Caco-2 (cell line): Measurements from ENCODE around the gene TRPM8. TPM values are rescaled to one million over a fixed set of nuclear protein-coding genes. Genes with fewer than 3 reads are reported as not detected.

Experiments
- BruUV-seq: library from RNA; stranded (reverse); fragments of 400-500 nt; replicated peaks from 2 replicates; lab custom pipeline; 2021; lab: Mats Ljungman, UMichigan
- CTCF ChIA-PET: fragments of 300-600 bp; sonication (Branson Sonifier 250); formaldehyde crosslinking; loops from one replicate; lab custom pipeline; 2022; ENCODE audit warnings: antibody characterized with exemption; lab: Charles Lee
- POLR2A ChIA-PET: fragments of 300-600 bp; sonication (Branson Sonifier 250); formaldehyde crosslinking; loops from one replicate; lab custom pipeline; 2022; ENCODE audit warnings: antibody characterized with exemption; lab: Charles Lee
- DNase-seq, 2 experiments: peaks; one replicate each; pipeline versions ENCODE4 v3.0.0 to v3.0.0-alpha.2; 2020 to 2022
- H3K27me3 ChIP-seq: replicated peaks from 2 replicates; pipeline ENCODE4 v1.6.0; 2011; ENCODE audit warnings: low read length; ENCODE audit not compliant: control insufficient read depth, insufficient read depth
- H3K36me3 ChIP-seq: 2 replicates; pipeline ENCODE4 v1.5.1; 2011; ENCODE audit warnings: low read length; ENCODE audit not compliant: control insufficient read depth, insufficient read depth
- H3K4me1 ChIP-seq: fragments of 250-450 bp; sonication (Bioruptor Pico); 2 replicates; pipeline ENCODE4 v1.5.1; 2020; ENCODE audit warnings: mild to moderate bottlenecking
- H3K4me3 ChIP-seq: 2 replicates; pipeline ENCODE4 v1.5.1; 2011; ENCODE audit warnings: low read depth, mild to moderate bottlenecking, control low read depth, low read length
- H3K9me3 ChIP-seq: fragments of 250-450 bp; sonication (Bioruptor Pico); 2 replicates; pipeline ENCODE4 v1.5.1; 2020; ENCODE audit warnings: mild to moderate bottlenecking, moderate library complexity
- H3K27ac Mint-ChIP-seq: one replicate; pipeline ENCODE4 v1.8.0; 2022; ENCODE audit warnings: mixed read lengths; ENCODE audit not compliant: unreplicated experiment
- H3K27me3 Mint-ChIP-seq: one replicate; pipeline ENCODE4 v1.8.0; 2022; ENCODE audit warnings: mixed read lengths; ENCODE audit not compliant: insufficient read depth, unreplicated experiment
- H3K36me3 Mint-ChIP-seq: one replicate; pipeline ENCODE4 v1.8.0; 2022; ENCODE audit warnings: mild to moderate bottlenecking, mixed read lengths; ENCODE audit not compliant: insufficient read depth, unreplicated experiment
- H3K4me1 Mint-ChIP-seq: one replicate; pipeline ENCODE4 v1.8.0; 2022; ENCODE audit warnings: low read depth, mixed read lengths; ENCODE audit not compliant: unreplicated experiment
- H3K4me3 Mint-ChIP-seq: one replicate; pipeline ENCODE4 v1.8.0; 2022; ENCODE audit warnings: mild to moderate bottlenecking, moderate library complexity, mixed read lengths; ENCODE audit not compliant: unreplicated experiment
- H3K9me3 Mint-ChIP-seq: one replicate; pipeline ENCODE4 v1.8.0; 2022; ENCODE audit warnings: mixed read lengths; ENCODE audit not compliant: unreplicated experiment
- CTCF ChIP-seq, 2 experiments: fragments of 200-600 bp in 1 of 2; IDR thresholded peaks; 1 replicate in 1 of 2; 2 replicates in 1 of 2; pipeline versions ENCODE4 v1.5.1 to v1.8.0; 2011 to 2022; ENCODE audit warnings: antibody characterized with exemption in 1 of 2, control low read depth in 1 of 2, inconsistent platforms in 1 of 2, low read depth in 1 of 2, low read length in 1 of 2, mild to moderate bottlenecking in 1 of 2, moderate library complexity in 1 of 2; ENCODE audit not compliant: insufficient read depth in 1 of 2, severe bottlenecking in 1 of 2, unreplicated experiment in 1 of 2
- intact Hi-C: fragments of 100-400 bp; cut with micrococcal nuclease; formaldehyde crosslinking; loops from one replicate; pipeline ENCODE4 v1.10.0; 2022; ENCODE audit not compliant: unreplicated experiment
- total RNA-seq: library from RNA; stranded (reverse); gene quantifications from 2 replicates; pipeline ENCODE4 v1.2.3, GENCODE V29; 2022

TRPM8 gene
- total RNA-seq, 1 experiment from 2014 or later: not detected

GRCh38 chr2:233901884-233902283, 15.3 kb upstream of the TRPM8 start:
- no peak for TF ChIP-seq CTCF (IDR thresholded peaks at IDR 0.05; ENCODE audit: insufficient read depth in 1 of 2, low read depth in 1 of 2, low read length in 1 of 2, severe bottlenecking in 1 of 2, unreplicated experiment in 1 of 2)
- BruUV-seq: no TSS peak
- POLR2A ChIA-PET: no interaction called here
- Mint-ChIP-seq H3K9me3 (no peaks in the 10 kb centered on the region), H3K4me1 (no peaks in the 10 kb centered on the region), H3K36me3 (no peaks in the 10 kb centered on the region), H3K27me3 (peaks cover 24% of the 10 kb centered on the region), H3K27ac (no peak overlapping the region), H3K4me3 (no peak overlapping the region)
- Histone ChIP-seq H3K4me1 (no peaks in the 10 kb centered on the region), H3K4me3 (no peak overlapping the region), H3K9me3 (no peaks in the 10 kb centered on the region), H3K36me3 (no peaks in the 10 kb centered on the region), H3K27me3 (no peaks in the 10 kb centered on the region)
- DNase-seq: no peak
- intact Hi-C loops: no loop called here
- CTCF ChIA-PET: no interaction called here

DNA sequence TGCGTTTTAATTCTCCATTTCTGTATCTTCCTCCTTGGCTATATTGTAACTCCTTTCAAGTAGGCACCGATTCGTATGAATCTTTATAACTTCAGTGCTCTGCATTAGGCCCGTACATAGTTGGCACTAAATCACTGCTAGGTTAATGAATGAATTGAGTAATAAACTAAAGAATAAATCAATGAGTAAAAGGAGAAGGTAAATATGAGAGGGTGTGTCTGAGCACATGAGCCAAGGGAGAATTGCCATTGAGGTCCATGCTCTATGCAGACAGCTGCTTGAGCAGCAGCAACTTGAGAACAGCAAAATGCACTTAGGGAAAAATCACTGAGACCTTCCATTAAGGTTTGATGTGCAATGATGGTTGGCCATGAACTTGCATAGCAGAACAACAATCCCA, 11.2 kb upstream of the TRPM8 start:
- Histone ChIP-seq H3K4me1 (no peaks in the 10 kb centered on the region), H3K36me3 (no peaks in the 10 kb centered on the region), H3K9me3 (no peaks in the 10 kb centered on the region), H3K4me3 (no peak overlapping the region), H3K27me3 (no peaks in the 10 kb centered on the region)
- TF ChIP-seq CTCF (IDR thresholded peaks at IDR 0.05; ENCODE audit: insufficient read depth in 1 of 2, low read depth in 1 of 2, low read length in 1 of 2, severe bottlenecking in 1 of 2, unreplicated experiment in 1 of 2): no peak
- DNase-seq: no peak
- Mint-ChIP-seq H3K4me3 (no peak overlapping the region), H3K9me3 (no peaks in the 10 kb centered on the region), H3K27me3 (peaks cover 30% of the 10 kb centered on the region), H3K36me3 (no peaks in the 10 kb centered on the region), H3K27ac (no peak overlapping the region), H3K4me1 (no peaks in the 10 kb centered on the region)
- POLR2A ChIA-PET: no interaction called here
- CTCF ChIA-PET: no interaction called here
- intact Hi-C loops: no loop called here
- BruUV-seq: no TSS peak

DNA sequence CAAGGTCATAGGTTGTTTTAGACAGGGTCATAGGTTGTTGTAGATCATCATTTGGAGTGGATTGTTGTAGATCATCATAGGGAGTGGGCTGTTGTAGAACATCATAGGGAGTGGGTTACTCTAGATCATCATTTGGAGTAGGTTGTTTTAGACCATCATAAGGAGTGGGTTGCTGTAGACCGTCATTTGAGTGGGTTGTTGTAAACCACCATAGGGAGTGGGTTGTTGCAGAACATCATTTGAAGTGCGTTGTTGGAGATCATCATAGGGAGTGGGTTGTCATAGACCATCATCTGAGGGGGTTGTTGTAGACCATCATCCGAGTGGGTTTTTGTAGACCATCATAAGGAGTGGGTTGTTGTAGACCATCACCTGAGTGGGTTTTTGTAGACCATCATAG, 9.5 kb upstream of the TRPM8 start:
- Histone ChIP-seq H3K4me1 (no peaks in the 10 kb centered on the region), H3K27me3 (no peaks in the 10 kb centered on the region), H3K36me3 (no peaks in the 10 kb centered on the region), H3K9me3 (no peaks in the 10 kb centered on the region), H3K4me3 (no peak overlapping the region)
- intact Hi-C loops: no loop called here
- TF ChIP-seq CTCF (IDR thresholded peaks at IDR 0.05; ENCODE audit: insufficient read depth in 1 of 2, low read depth in 1 of 2, low read length in 1 of 2, severe bottlenecking in 1 of 2, unreplicated experiment in 1 of 2): no peak
- no TSS peak for BruUV-seq
- peaks cover 32% of the 10 kb centered on the region for H3K27me3 Mint-ChIP-seq
- no peak overlapping the region for H3K4me3 Mint-ChIP-seq
- POLR2A ChIA-PET: no interaction called here
- H3K9me3 Mint-ChIP-seq: no peaks in the 10 kb centered on the region
- DNase-seq: no peak
- H3K27ac Mint-ChIP-seq: no peak overlapping the region
- H3K36me3 Mint-ChIP-seq: no peaks in the 10 kb centered on the region
- H3K4me1 Mint-ChIP-seq: no peaks in the 10 kb centered on the region
- CTCF ChIA-PET: no interaction called here
